Fibroblast of lung (primary cell): ENCODE measurements around the gene FIGNL1.

Source experiments
- CTCF ChIP-seq, 2 donors: IDR thresholded peaks in 1 of 2; conservative IDR thresholded peaks in 1 of 2; 1 replicate in 1 of 2; 2 replicates in 1 of 2; pipeline ENCODE4 v1.5.1; 2011 to 2012; ENCODE audit warnings: low read length in 2 of 2, control low read depth in 1 of 2, inconsistent platforms in 1 of 2, low read depth in 1 of 2, mild to moderate bottlenecking in 1 of 2
- EZH2 ChIP-seq: IDR thresholded peaks from 2 replicates; pipeline ENCODE4 v1.5.1; 2012; ENCODE audit warnings: low read length, control low read depth, mild to moderate bottlenecking; ENCODE audit errors: missing control alignments

GRCh38 chr7:50397971-50398324, 52.2 kb downstream of the FIGNL1 start:
- TF ChIP-seq EZH2 = no peak
- no peak for TF ChIP-seq CTCF (conservative IDR thresholded peaks at IDR 0.05 in 1 of 2, IDR thresholded peaks at IDR 0.05 in 1 of 2; ENCODE audit: low read depth in 1 of 2, low read length in 2 of 2)
